ENCODE measurements around the gene CSKMT. TPM values are rescaled to one million over a fixed set of nuclear protein-coding genes. Genes with fewer than 3 reads are reported as not detected.
"Not testable (repeated sequence)": the region's sequence is repeated elsewhere in the genome, so short reads cannot be mapped to it uniquely, and the experiment has no call there.

Gene CSKMT
- 26.6 TPM for polyA plus RNA-seq (2012; ENCODE audit: low read depth, missing spikeins)

- FAIRE-seq (peak; percentile 81), DNase-seq (ENCODE audit: insufficient read length, low spot score) (peak; percentile 92)
- TF ChIP-seq PAX5 (IDR thresholded peaks at IDR 0.05; ENCODE audit: insufficient read depth, low read length, severe bottlenecking) (peak; percentile 70), SPI1 (IDR thresholded peaks at IDR 0.05; ENCODE audit: low read depth, low read length) (peak; percentile 37), POU2F2 (IDR thresholded peaks at IDR 0.05; ENCODE audit: low read depth, low read length) (peak; percentile 94), TAF1 (IDR thresholded peaks at IDR 0.05; ENCODE audit: low read depth, low read length) (peak; percentile 97), POLR2AphosphoS5 (IDR thresholded peaks at IDR 0.05; ENCODE audit: low read depth, low read length) (peak; percentile 99), POLR2A (IDR thresholded peaks at IDR 0.05; ENCODE audit: low read depth, low read length) (peak; percentile 100)
These were observed at the start of gene CSKMT, which contains the start of gene C11orf98 for GRCh38 chr11:62665075-62665598. Gene CSKMT (plus strand): TSS chr11:62665312. CDS start chr11:62665880, 568 bp downstream. Gene C11orf98 (minus strand): TSS chr11:62665210. CDS start chr11:62665169, 41 bp downstream.

- TF ChIP-seq PAX5 (IDR thresholded peaks at IDR 0.05; ENCODE audit: insufficient read depth, low read length, severe bottlenecking), result no peak
- TF ChIP-seq POU2F2 (IDR thresholded peaks at IDR 0.05; ENCODE audit: low read depth, low read length), result no peak
- no peak for TF ChIP-seq TAF1 (IDR thresholded peaks at IDR 0.05; ENCODE audit: low read depth, low read length)
- TF ChIP-seq POLR2A (IDR thresholded peaks at IDR 0.05; ENCODE audit: low read depth, low read length), result no peak
- no peak for TF ChIP-seq POLR2AphosphoS5 (IDR thresholded peaks at IDR 0.05; ENCODE audit: low read depth, low read length)
- no peak for TF ChIP-seq SPI1 (IDR thresholded peaks at IDR 0.05; ENCODE audit: low read depth, low read length)
- FAIRE-seq (no peak), DNase-seq (ENCODE audit: insufficient read length, low spot score) (no peak)
These were observed 49.6 kb upstream of the CSKMT start for GRCh38 chr11:62615521-62615920.

- DNase-seq (ENCODE audit: insufficient read length, low spot score); FAIRE-seq: not testable (repeated sequence)
These were observed 48.2 kb upstream of the CSKMT start for GRCh38 chr11:62616957-62617356.

GRCh38 chr11:62621027-62621566 is 44.0 kb upstream of the CSKMT start:
- no peak for TF ChIP-seq POU2F2 (IDR thresholded peaks at IDR 0.05; ENCODE audit: low read depth, low read length)
- no peak for TF ChIP-seq TAF1 (IDR thresholded peaks at IDR 0.05; ENCODE audit: low read depth, low read length)
- TF ChIP-seq POLR2AphosphoS5 (IDR thresholded peaks at IDR 0.05; ENCODE audit: low read depth, low read length), result no peak
- no peak for TF ChIP-seq PAX5 (IDR thresholded peaks at IDR 0.05; ENCODE audit: insufficient read depth, low read length, severe bottlenecking)
- TF ChIP-seq SPI1 (IDR thresholded peaks at IDR 0.05; ENCODE audit: low read depth, low read length), result no peak
- no peak for TF ChIP-seq POLR2A (IDR thresholded peaks at IDR 0.05; ENCODE audit: low read depth, low read length)
- FAIRE-seq, result peak; percentile 43
- no peak for DNase-seq (ENCODE audit: insufficient read length, low spot score)

GRCh38 chr11:62621567-62622470 is 43.3 kb upstream of the CSKMT start, which contains the start of gene B3GAT3:
Gene B3GAT3 (minus strand): TSS chr11:62621986. CDS start chr11:62621947, 39 bp downstream.
- peak; percentile 23; the same call in 1 of the 2 replicates for TF ChIP-seq POU2F2 (IDR thresholded peaks at IDR 0.05; ENCODE audit: low read depth, low read length)
- TF ChIP-seq POLR2A (IDR thresholded peaks at IDR 0.05; ENCODE audit: low read depth, low read length), result peak; percentile 64
- peak; percentile 21; the same call in 1 of the 2 replicates for TF ChIP-seq TAF1 (IDR thresholded peaks at IDR 0.05; ENCODE audit: low read depth, low read length)
- TF ChIP-seq PAX5 (IDR thresholded peaks at IDR 0.05; ENCODE audit: insufficient read depth, low read length, severe bottlenecking), result no peak
- peak; percentile 81 for TF ChIP-seq POLR2AphosphoS5 (IDR thresholded peaks at IDR 0.05; ENCODE audit: low read depth, low read length)
- TF ChIP-seq SPI1 (IDR thresholded peaks at IDR 0.05; ENCODE audit: low read depth, low read length), result no peak
- DNase-seq (ENCODE audit: insufficient read length, low spot score), result peak; percentile 98
- peak; percentile 96 for FAIRE-seq

GRCh38 chr11:62622476-62623089 is 42.5 kb upstream of the CSKMT start:
- TF ChIP-seq POLR2AphosphoS5 (IDR thresholded peaks at IDR 0.05; ENCODE audit: low read depth, low read length), result no peak
- no peak for TF ChIP-seq POU2F2 (IDR thresholded peaks at IDR 0.05; ENCODE audit: low read depth, low read length)
- TF ChIP-seq POLR2A (IDR thresholded peaks at IDR 0.05; ENCODE audit: low read depth, low read length), result no peak
- no peak for TF ChIP-seq SPI1 (IDR thresholded peaks at IDR 0.05; ENCODE audit: low read depth, low read length)
- no peak for TF ChIP-seq TAF1 (IDR thresholded peaks at IDR 0.05; ENCODE audit: low read depth, low read length)
- TF ChIP-seq PAX5 (IDR thresholded peaks at IDR 0.05; ENCODE audit: insufficient read depth, low read length, severe bottlenecking), result no peak
- FAIRE-seq, result no peak
- DNase-seq (ENCODE audit: insufficient read length, low spot score), result no peak

GRCh38 chr11:62627713-62628112 is 37.4 kb upstream of the CSKMT start:
- TF ChIP-seq TAF1 (IDR thresholded peaks at IDR 0.05; ENCODE audit: low read depth, low read length) (no peak), POU2F2 (IDR thresholded peaks at IDR 0.05; ENCODE audit: low read depth, low read length) (no peak), PAX5 (IDR thresholded peaks at IDR 0.05; ENCODE audit: insufficient read depth, low read length, severe bottlenecking) (no peak), POLR2A (IDR thresholded peaks at IDR 0.05; ENCODE audit: low read depth, low read length) (no peak), SPI1 (IDR thresholded peaks at IDR 0.05; ENCODE audit: low read depth, low read length) (no peak), POLR2AphosphoS5 (IDR thresholded peaks at IDR 0.05; ENCODE audit: low read depth, low read length) (no peak)
- FAIRE-seq, result no peak
- no peak for DNase-seq (ENCODE audit: insufficient read length, low spot score)

- FAIRE-seq (no peak), DNase-seq (ENCODE audit: insufficient read length, low spot score) (no peak)
- no peak for TF ChIP-seq SPI1 (IDR thresholded peaks at IDR 0.05; ENCODE audit: low read depth, low read length)
- TF ChIP-seq PAX5 (IDR thresholded peaks at IDR 0.05; ENCODE audit: insufficient read depth, low read length, severe bottlenecking), result no peak
- TF ChIP-seq POLR2A (IDR thresholded peaks at IDR 0.05; ENCODE audit: low read depth, low read length), result no peak
- no peak for TF ChIP-seq POLR2AphosphoS5 (IDR thresholded peaks at IDR 0.05; ENCODE audit: low read depth, low read length)
- TF ChIP-seq TAF1 (IDR thresholded peaks at IDR 0.05; ENCODE audit: low read depth, low read length), result no peak
- no peak for TF ChIP-seq POU2F2 (IDR thresholded peaks at IDR 0.05; ENCODE audit: low read depth, low read length)
These were observed 32.6 kb upstream of the CSKMT start for GRCh38 chr11:62632492-62632891.

GRCh38 chr11:62644220-62644619 is 20.9 kb upstream of the CSKMT start:
- TF ChIP-seq PAX5 (IDR thresholded peaks at IDR 0.05; ENCODE audit: insufficient read depth, low read length, severe bottlenecking) (no peak), POLR2A (IDR thresholded peaks at IDR 0.05; ENCODE audit: low read depth, low read length) (no peak), POLR2AphosphoS5 (IDR thresholded peaks at IDR 0.05; ENCODE audit: low read depth, low read length) (no peak), POU2F2 (IDR thresholded peaks at IDR 0.05; ENCODE audit: low read depth, low read length) (no peak), SPI1 (IDR thresholded peaks at IDR 0.05; ENCODE audit: low read depth, low read length) (no peak), TAF1 (IDR thresholded peaks at IDR 0.05; ENCODE audit: low read depth, low read length) (no peak)
- no peak for DNase-seq (ENCODE audit: insufficient read length, low spot score)
- FAIRE-seq, result no peak
